Thyroid gland (tissue), 4 donors: ENCODE measurements around the gene RBMS1. TPM values are rescaled to one million over a fixed set of nuclear protein-coding genes. Genes with fewer than 3 reads are reported as not detected.

ENCODE experiments used
- DNase-seq, 2 donors: peaks; one replicate each; pipeline ENCODE4 v3.0.0-alpha.2; 2019
- H3K27ac ChIP-seq, 3 donors: fragments of 200-600 bp; sonication (generic); 1 replicate in 2 of 3; 2 replicates in 1 of 3; pipeline ENCODE4 v1.5.1; 2016 to 2019; ENCODE audit warnings: mild to moderate bottlenecking in 1 of 3, moderate library complexity in 1 of 3
- H3K27me3 ChIP-seq: fragments of 200-600 bp; sonication (generic); one replicate; pipeline ENCODE4 v1.5.1; 2019
- H3K36me3 ChIP-seq, 2 donors: fragments of 200-600 bp; sonication (generic); one replicate each; pipeline ENCODE4 v1.5.1; 2016 to 2019
- H3K4me1 ChIP-seq, 2 donors: fragments of 200-600 bp; sonication (generic); one replicate each; pipeline ENCODE4 v1.5.1; 2017 to 2019
- H3K4me3 ChIP-seq, 3 donors: fragments of 200-600 bp; sonication (generic); replicated peaks in 1 of 3; 1 replicate in 2 of 3; 2 replicates in 1 of 3; pipeline ENCODE4 v1.5.1; 2016; ENCODE audit warnings: mild to moderate bottlenecking in 1 of 3
- H3K9me3 ChIP-seq: fragments of 200-600 bp; sonication (generic); one replicate; pipeline ENCODE4 v1.5.1; 2017
- POLR2A ChIP-seq, 2 donors: fragments of 450-650 bp; IDR thresholded peaks; one replicate each; pipeline ENCODE4 v1.6.1; 2017; ENCODE audit warnings: antibody characterized with exemption in 2 of 2, mild to moderate bottlenecking in 2 of 2, moderate library complexity in 1 of 2
- WGBS, 2 donors: methylation state at CpG; one replicate each; pipeline ENCODE4 v1.1.5; 2017; 5-methylcytosine and 5-hydroxymethylcytosine counted together
- intact Hi-C: fragments of 100-400 bp; cut with DNase I; formaldehyde crosslinking; loops from one replicate; pipeline ENCODE4 v1.15.1; 2023
- total RNA-seq, 4 donors: library from RNA; depleted of rRNA; stranded (reverse); fragments of >200 nt; gene quantifications; one replicate each; pipeline ENCODE4 v1.2.3, GENCODE V29; 2016
- TF ChIP-seq, protein P1 (sequence below), 6 experiments: fragments of 200-600 bp in 3 of 6; fragments of 450-650 bp in 3 of 6; sonication (generic) in 3 of 6; IDR thresholded peaks; one replicate each; pipeline ENCODE4 v1.5.1; 2016 to 2019; ENCODE audit warnings: antibody characterized with exemption in 6 of 6, mild to moderate bottlenecking in 2 of 6, inconsistent platforms in 1 of 6, moderate library complexity in 1 of 6

Gene RBMS1
- total RNA-seq, 4 donors from 2014 or later, result 50.9 to 80.1 (median 69.0) TPM

DNA sequence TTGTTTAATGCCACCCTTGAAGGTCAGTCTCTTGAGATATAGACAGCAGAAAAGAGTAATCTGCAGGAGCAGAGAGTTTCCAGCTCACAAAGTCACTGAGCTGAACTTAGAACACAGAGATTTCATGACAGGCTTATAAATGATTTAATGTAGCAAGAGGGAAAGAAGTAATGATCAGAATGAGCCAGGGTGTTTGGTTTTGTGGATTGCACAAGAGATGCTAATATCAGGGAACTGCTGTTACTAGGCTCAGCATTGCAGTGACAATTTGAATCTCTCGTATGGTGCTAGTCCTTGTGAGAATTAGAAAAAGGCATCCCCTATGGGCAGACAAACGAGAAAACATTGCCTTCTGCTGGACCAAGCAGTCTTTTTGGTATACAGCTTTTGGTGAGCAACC, 231.9 kb downstream of the RBMS1 start:
- TF ChIP-seq, protein P1, sequence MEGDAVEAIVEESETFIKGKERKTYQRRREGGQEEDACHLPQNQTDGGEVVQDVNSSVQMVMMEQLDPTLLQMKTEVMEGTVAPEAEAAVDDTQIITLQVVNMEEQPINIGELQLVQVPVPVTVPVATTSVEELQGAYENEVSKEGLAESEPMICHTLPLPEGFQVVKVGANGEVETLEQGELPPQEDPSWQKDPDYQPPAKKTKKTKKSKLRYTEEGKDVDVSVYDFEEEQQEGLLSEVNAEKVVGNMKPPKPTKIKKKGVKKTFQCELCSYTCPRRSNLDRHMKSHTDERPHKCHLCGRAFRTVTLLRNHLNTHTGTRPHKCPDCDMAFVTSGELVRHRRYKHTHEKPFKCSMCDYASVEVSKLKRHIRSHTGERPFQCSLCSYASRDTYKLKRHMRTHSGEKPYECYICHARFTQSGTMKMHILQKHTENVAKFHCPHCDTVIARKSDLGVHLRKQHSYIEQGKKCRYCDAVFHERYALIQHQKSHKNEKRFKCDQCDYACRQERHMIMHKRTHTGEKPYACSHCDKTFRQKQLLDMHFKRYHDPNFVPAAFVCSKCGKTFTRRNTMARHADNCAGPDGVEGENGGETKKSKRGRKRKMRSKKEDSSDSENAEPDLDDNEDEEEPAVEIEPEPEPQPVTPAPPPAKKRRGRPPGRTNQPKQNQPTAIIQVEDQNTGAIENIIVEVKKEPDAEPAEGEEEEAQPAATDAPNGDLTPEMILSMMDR (IDR thresholded peaks at IDR 0.05), result no peak
- TF ChIP-seq POLR2A (IDR thresholded peaks at IDR 0.05), result no peak
- H3K9me3 ChIP-seq, result no peaks in the 10 kb centered on the region
- no peak overlapping the region for H3K4me3 ChIP-seq
- intact Hi-C loops, result no loop called here
- DNase-seq, result no peak
- H3K4me1 ChIP-seq, result peaks cover 0 to 6% of the 10 kb centered on the region in 2 donors
- H3K36me3 ChIP-seq, result no peaks in the 10 kb centered on the region
- no peak overlapping the region for H3K27ac ChIP-seq
- WGBS, 2 donors, result 67 to 93% methylated on average over 2 of the region's 2 CpGs
- no peaks in the 10 kb centered on the region for H3K27me3 ChIP-seq

DNA sequence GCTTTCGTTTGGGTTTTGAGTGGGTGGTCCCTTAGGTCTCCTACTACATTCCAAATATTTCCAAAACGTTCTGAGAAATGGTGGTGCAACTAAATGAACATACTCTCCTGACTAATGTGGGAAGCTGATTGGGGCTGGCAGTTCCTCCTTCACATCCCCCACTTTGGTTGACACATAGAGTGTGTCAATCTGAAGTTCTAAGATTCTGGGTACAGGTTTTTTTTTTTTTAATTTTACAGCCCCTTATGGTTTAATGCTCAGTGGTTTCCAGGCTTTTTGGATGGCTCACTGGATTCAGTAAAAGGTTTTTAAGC, 235.2 kb downstream of the RBMS1 start:
- no peak for DNase-seq
- no peak overlapping the region for H3K4me3 ChIP-seq
- H3K36me3 ChIP-seq, result no peaks in the 10 kb centered on the region
- 37 to 68% methylated on average over 2 of the region's 2 CpGs for WGBS, 2 donors
- TF ChIP-seq, protein P1 (IDR thresholded peaks at IDR 0.05), result no peak
- TF ChIP-seq POLR2A (IDR thresholded peaks at IDR 0.05), result no peak
- peaks cover 0 to 8% of the 10 kb centered on the region in 2 donors for H3K4me1 ChIP-seq
- intact Hi-C loops, result loop anchor here (10.0 kb wide), 1 partner anchor 736 kb away; no protein-coding TSS in a partner anchor
- H3K27ac ChIP-seq, result no peak overlapping the region
- H3K27me3 ChIP-seq, result no peaks in the 10 kb centered on the region
- no peaks in the 10 kb centered on the region for H3K9me3 ChIP-seq

DNA sequence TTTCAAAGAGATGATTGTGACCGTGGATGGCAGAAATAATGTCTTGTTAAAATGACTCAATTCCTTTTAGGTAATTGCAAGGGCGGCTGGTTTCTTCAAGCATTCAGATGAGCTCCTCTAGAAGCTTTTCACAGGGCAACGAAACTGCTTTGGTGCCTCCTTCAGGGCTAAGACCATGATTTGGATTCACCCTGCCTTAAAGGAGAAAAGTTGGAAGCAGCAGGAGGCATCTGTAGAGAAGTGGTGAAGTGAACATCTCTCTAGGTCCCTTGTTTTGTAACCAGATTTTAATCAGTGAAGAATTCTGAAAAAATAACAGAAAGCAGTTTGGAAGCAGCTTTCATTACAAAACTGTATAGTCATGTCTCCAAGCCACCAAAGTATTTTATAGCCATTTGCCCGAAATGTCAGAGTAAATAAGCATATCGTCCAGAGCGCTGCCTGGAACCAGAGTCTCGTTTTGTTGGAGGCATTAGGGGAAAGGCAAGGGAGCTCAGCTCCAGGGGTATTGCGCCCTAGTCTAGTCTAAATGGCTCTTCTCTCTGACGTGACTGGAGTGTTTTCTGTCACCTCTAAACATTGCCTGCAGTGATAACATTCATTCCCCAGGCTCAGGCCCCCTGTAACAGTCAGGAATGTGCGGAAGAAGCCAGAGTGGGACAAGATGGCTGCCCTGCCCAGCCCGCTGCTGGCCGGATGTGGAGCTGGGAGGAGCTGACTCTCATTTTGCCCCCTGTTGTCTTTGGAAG, 235.7 kb downstream of the RBMS1 start:
- 86 to 89% methylated on average over 10 to 12 of the region's 12 CpGs for WGBS, 2 donors
- no peaks in the 10 kb centered on the region for H3K27me3 ChIP-seq
- DNase-seq, result no peak

DNA sequence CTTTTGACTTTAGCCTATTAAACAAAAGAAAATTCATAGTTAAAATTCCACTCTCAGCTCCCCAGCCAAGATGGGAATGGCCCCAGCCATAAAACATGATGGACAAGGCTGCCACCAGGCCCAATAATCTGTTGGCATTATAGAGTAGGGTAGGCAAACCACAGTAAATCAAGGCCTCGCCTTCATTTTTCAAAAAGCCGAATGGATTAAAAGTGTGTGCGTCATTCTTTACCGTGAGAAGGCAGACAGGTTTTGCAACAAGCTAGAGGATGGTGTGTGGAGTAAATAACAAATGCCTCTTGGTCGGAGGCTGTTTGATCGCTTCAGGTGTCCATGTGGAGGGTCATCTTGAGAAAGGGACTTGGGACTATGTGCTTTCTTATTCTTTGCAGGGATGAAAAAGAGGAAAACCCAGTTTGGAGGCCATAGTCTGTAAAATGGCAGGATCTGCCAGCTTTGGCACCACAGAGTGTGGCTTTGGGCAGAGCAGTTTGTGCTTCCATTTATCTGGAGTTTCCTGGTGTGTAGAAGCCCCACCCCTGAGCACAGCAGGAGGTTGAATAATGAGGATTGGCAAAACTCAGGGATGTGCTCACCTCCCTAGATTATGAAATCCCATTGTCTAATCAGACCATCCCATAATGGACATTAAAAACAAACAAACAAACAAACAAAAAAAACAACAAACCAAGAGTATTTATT, 236.4 kb downstream of the RBMS1 start:
- Histone ChIP-seq H3K4me1 (peaks cover 5 to 11% of the 10 kb centered on the region in 2 donors), H3K9me3 (no peaks in the 10 kb centered on the region), H3K27me3 (no peaks in the 10 kb centered on the region), H3K4me3 (no peak overlapping the region), H3K27ac (no peak overlapping the region), H3K36me3 (no peaks in the 10 kb centered on the region)
- WGBS, 2 donors, result 95 to 96% methylated on average over 6 of the region's 6 CpGs
- TF ChIP-seq, protein P1 (IDR thresholded peaks at IDR 0.05), result no peak
- TF ChIP-seq POLR2A (IDR thresholded peaks at IDR 0.05), result no peak
- intact Hi-C loops, result loop anchor here (10.0 kb wide), 1 partner anchor 738 kb away; no protein-coding TSS in a partner anchor
- DNase-seq, result no peak

More for the DNA sequence above, 235.7 kb downstream of the RBMS1 start:
- Histone ChIP-seq H3K4me3 (no peak overlapping the region), H3K4me1 (peaks cover 0 to 8% of the 10 kb centered on the region in 2 donors), H3K9me3 (no peaks in the 10 kb centered on the region), H3K36me3 (no peaks in the 10 kb centered on the region), H3K27ac (no peak overlapping the region)
- intact Hi-C loops, result loop anchor here (10.0 kb wide), 1 partner anchor 737 kb away; no protein-coding TSS in a partner anchor
- TF ChIP-seq, protein P1 (IDR thresholded peaks at IDR 0.05), result no peak
- TF ChIP-seq POLR2A (IDR thresholded peaks at IDR 0.05), result no peak

DNA sequence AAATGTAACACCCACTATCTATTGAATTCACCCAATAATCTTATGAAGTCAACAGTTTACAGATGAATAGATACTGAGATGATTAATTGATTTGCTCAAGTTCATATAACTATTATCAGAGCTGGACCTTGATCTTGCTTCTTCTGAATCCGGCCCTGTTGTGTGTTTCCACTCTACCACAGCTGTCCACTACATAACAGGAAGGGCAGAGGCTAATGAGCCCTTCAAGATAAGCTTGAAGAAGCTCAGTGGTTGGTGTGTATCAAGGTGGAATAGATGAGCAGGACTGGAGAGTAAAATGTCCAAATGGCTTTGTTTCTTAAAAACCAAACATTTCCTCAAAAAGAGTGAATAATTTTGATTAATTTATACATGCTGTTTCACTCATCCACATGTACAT, 237.1 kb downstream of the RBMS1 start:
- Histone ChIP-seq H3K27me3 (no peaks in the 10 kb centered on the region), H3K4me1 (peaks cover 12 to 18% of the 10 kb centered on the region in 2 donors), H3K36me3 (no peaks in the 10 kb centered on the region), H3K9me3 (no peaks in the 10 kb centered on the region), H3K27ac (no peak overlapping the region), H3K4me3 (no peak overlapping the region)
- intact Hi-C loops, result loop anchor here (10.0 kb wide), 1 partner anchor 738 kb away; no protein-coding TSS in a partner anchor
- WGBS, 2 donors, result 90 to 94% methylated on average over 1 of the region's 1 CpG
- TF ChIP-seq POLR2A (IDR thresholded peaks at IDR 0.05), result no peak
- TF ChIP-seq, protein P1 (IDR thresholded peaks at IDR 0.05), result no peak
- DNase-seq, result no peak
